ENCODE data around the gene ZBTB48. TPM values are rescaled to one million over a fixed set of nuclear protein-coding genes. Genes with fewer than 3 reads are reported as not detected.

Gene ZBTB48
- total RNA-seq, 1 experiment from 2014 or later: 35.3 TPM

GRCh38 chr1:6534248-6534822 lies 45.5 kb upstream of the ZBTB48 start:
- H3K4me3 ChIP-seq (ENCODE audit: low read depth, low read length, poor library complexity, severe bottlenecking): no peak overlapping the region
- no TSS peak for BruUV-seq (replicated peaks)
- intact Hi-C loops (cut with micrococcal nuclease; ENCODE audit: unreplicated experiment): no loop called here
- CTCF ChIA-PET: no interaction called here
- POLR2A ChIA-PET (ENCODE audit: low non-redundant PET): no interaction called here
- no peaks in the 10 kb centered on the region for H3K27me3 ChIP-seq (replicated peaks; ENCODE audit: insufficient read depth, low read depth, low read length, poor library complexity)
- peaks cover 44% of the 10 kb centered on the region for H3K36me3 ChIP-seq (ENCODE audit: insufficient read depth, low read length, poor library complexity, severe bottlenecking)
- H3K27ac ChIP-seq (ENCODE audit: low read depth, low read length, poor library complexity, severe bottlenecking): no peak overlapping the region
- no peak for DNase-seq (ENCODE audit: low spot score)
- no peaks in the 10 kb centered on the region for H3K9me3 ChIP-seq (ENCODE audit: low read depth, low read length, poor library complexity, severe bottlenecking)
- H3K4me1 ChIP-seq (ENCODE audit: insufficient read depth, low read length, poor library complexity, severe bottlenecking): no peaks in the 10 kb centered on the region
- TF ChIP-seq EZH2 (IDR thresholded peaks at IDR 0.05; ENCODE audit: borderline replicate concordance, low read depth, low read length, poor library complexity, severe bottlenecking): no peak
- TF ChIP-seq CTCF (conservative IDR thresholded peaks at IDR 0.05; ENCODE audit: low read depth, low read length): no peak

- BruUV-seq (replicated peaks): no TSS peak
- Histone ChIP-seq H3K27me3 (replicated peaks; ENCODE audit: insufficient read depth, low read depth, low read length, poor library complexity) (no peaks in the 10 kb centered on the region), H3K9me3 (ENCODE audit: low read depth, low read length, poor library complexity, severe bottlenecking) (no peaks in the 10 kb centered on the region), H3K4me1 (ENCODE audit: insufficient read depth, low read length, poor library complexity, severe bottlenecking) (no peaks in the 10 kb centered on the region), H3K27ac (ENCODE audit: low read depth, low read length, poor library complexity, severe bottlenecking) (no peak overlapping the region), H3K36me3 (ENCODE audit: insufficient read depth, low read length, poor library complexity, severe bottlenecking) (peaks cover 43% of the 10 kb centered on the region), H3K4me3 (ENCODE audit: low read depth, low read length, poor library complexity, severe bottlenecking) (no peak overlapping the region)
- POLR2A ChIA-PET (ENCODE audit: low non-redundant PET): no interaction called here
- intact Hi-C loops (cut with micrococcal nuclease; ENCODE audit: unreplicated experiment): no loop called here
- CTCF ChIA-PET: no interaction called here
- TF ChIP-seq EZH2 (IDR thresholded peaks at IDR 0.05; ENCODE audit: borderline replicate concordance, low read depth, low read length, poor library complexity, severe bottlenecking): no peak
- TF ChIP-seq CTCF (conservative IDR thresholded peaks at IDR 0.05; ENCODE audit: low read depth, low read length): no peak
- DNase-seq (ENCODE audit: low spot score): no peak
Measured at GRCh38 chr1:6535214-6535613, 44.6 kb upstream of the ZBTB48 start.

- Histone ChIP-seq H3K36me3 (ENCODE audit: insufficient read depth, low read length, poor library complexity, severe bottlenecking) (peaks cover 36% of the 10 kb centered on the region), H3K27me3 (replicated peaks; ENCODE audit: insufficient read depth, low read depth, low read length, poor library complexity) (no peaks in the 10 kb centered on the region), H3K27ac (ENCODE audit: low read depth, low read length, poor library complexity, severe bottlenecking) (no peak overlapping the region), H3K9me3 (ENCODE audit: low read depth, low read length, poor library complexity, severe bottlenecking) (no peaks in the 10 kb centered on the region), H3K4me3 (ENCODE audit: low read depth, low read length, poor library complexity, severe bottlenecking) (no peak overlapping the region), H3K4me1 (ENCODE audit: insufficient read depth, low read length, poor library complexity, severe bottlenecking) (no peaks in the 10 kb centered on the region)
- intact Hi-C loops (cut with micrococcal nuclease; ENCODE audit: unreplicated experiment): no loop called here
- ChIA-PET POLR2A (ENCODE audit: low non-redundant PET) (no interaction called here), CTCF (no interaction called here)
- DNase-seq (ENCODE audit: low spot score): no peak
- TF ChIP-seq CTCF (conservative IDR thresholded peaks at IDR 0.05; ENCODE audit: low read depth, low read length) (no peak), EZH2 (IDR thresholded peaks at IDR 0.05; ENCODE audit: borderline replicate concordance, low read depth, low read length, poor library complexity, severe bottlenecking) (no peak)
- BruUV-seq (replicated peaks): no TSS peak
Measured at GRCh38 chr1:6536291-6536690, 43.5 kb upstream of the ZBTB48 start.

Measured in A673 (cell line).